Transverse colon (tissue), 3 donors: ENCODE measurements around the gene C10orf90.

Source experiments
- CTCF ChIP-seq, 5 experiments: fragments of 200-600 bp in 3 of 5; fragments of 450-650 bp in 2 of 5; sonication (generic) in 3 of 5; IDR thresholded peaks; 1 replicate in 2 of 5; 2 replicates in 3 of 5; pipeline ENCODE4 v1.5.1; 2016 to 2017; ENCODE audit warnings: antibody characterized with exemption in 5 of 5, inconsistent platforms in 3 of 5, mild to moderate bottlenecking in 2 of 5, moderate library complexity in 1 of 5
- POLR2A ChIP-seq: fragments of 450-650 bp; IDR thresholded peaks from one replicate; pipeline ENCODE4 v1.6.1; 2016; ENCODE audit warnings: antibody characterized with exemption, mild to moderate bottlenecking, moderate library complexity

- no peak for TF ChIP-seq CTCF (IDR thresholded peaks at IDR 0.05)
- no peak for TF ChIP-seq POLR2A
Observed at GRCh38 chr10:126621846-126622245, 48.6 kb downstream of the C10orf90 start.
